ENCODE data around the gene AGO1. TPM values are rescaled to one million over a fixed set of nuclear protein-coding genes. Genes with fewer than 3 reads are reported as not detected.
"Not testable (repeated sequence)": the region's sequence is repeated elsewhere in the genome, so short reads cannot be mapped to it uniquely, and the experiment has no call there.

Gene AGO1
- total RNA-seq, 2 donors from 2014 or later = 28.6 to 33.0 TPM

- H3K27ac Mint-ChIP-seq; DNase-seq; H3K27me3 Mint-ChIP-seq (ENCODE audit: low read depth); H3K4me3 Mint-ChIP-seq; ATAC-seq (replicated peaks in 1 of 2); H3K9me3 Mint-ChIP-seq: not testable (repeated sequence)
- peaks cover 14 to 33% of the 10 kb centered on the region in 2 donors for H3K36me3 Mint-ChIP-seq (ENCODE audit: insufficient read depth in 2 of 2)
- peaks cover 14% of the 10 kb centered on the region for H3K4me1 Mint-ChIP-seq (ENCODE audit: low read depth)
Observed at GRCh38 chr1:35972631-35973030, 89.6 kb downstream of the AGO1 start.

- no peaks in the 10 kb centered on the region for H3K9me3 Mint-ChIP-seq
- H3K4me3 Mint-ChIP-seq = no peak overlapping the region
- ATAC-seq (replicated peaks in 1 of 2) (no peak), DNase-seq (no peak)
- peaks cover 6% of the 10 kb centered on the region for H3K4me1 Mint-ChIP-seq (ENCODE audit: low read depth)
- no peaks in the 10 kb centered on the region for H3K27me3 Mint-ChIP-seq (ENCODE audit: low read depth)
- H3K27ac Mint-ChIP-seq = peak overlapping the region; percentile 87
- peaks cover 7 to 18% of the 10 kb centered on the region in 2 donors for H3K36me3 Mint-ChIP-seq (ENCODE audit: insufficient read depth in 2 of 2)
Observed at GRCh38 chr1:35980090-35980489, 97.1 kb downstream of the AGO1 start.

Other genes with a start within 250 kb of the AGO1 start
- gene PSMB2, start 241.7 kb upstream of the AGO1 start, total RNA-seq = 10 to 100 TPM; 53.7 to 61.4 TPM
- 10 to 100 TPM in 1 of 2 donors, 1 to 10 TPM in 1; 9.4 to 11.6 TPM for gene C1orf216, start 164.3 kb upstream of the AGO1 start, total RNA-seq
- gene CLSPN, start 113.2 kb upstream of the AGO1 start, total RNA-seq = 10 to 100 TPM; 42.2 to 42.8 TPM
- 10 to 100 TPM; 10.9 to 13.6 TPM for gene AGO4, start 75.2 kb upstream of the AGO1 start, total RNA-seq
- 10 to 100 TPM; 30.1 to 35.9 TPM for gene AGO3, start 47.9 kb downstream of the AGO1 start, total RNA-seq
- under 1 TPM; 0.17 to 0.37 TPM for gene TEKT2, start 200.9 kb downstream of the AGO1 start, total RNA-seq
- gene ADPRS, start 205.7 kb downstream of the AGO1 start, total RNA-seq = 10 to 100 TPM; 23.2 to 28.9 TPM
- under 1 TPM; 0.07 to 0.09 TPM for gene COL8A2, start 242.0 kb downstream of the AGO1 start, total RNA-seq

All from activated T-cell treated with anti-CD3 and anti-CD28 coated beads, Interleukin-2, amount 50 U/mL, for 72 hours (primary cell).